Stimulated activated CD8-positive, alpha-beta memory T cell treated with anti-CD3 and anti-CD28 coated beads, Interleukin-12 subunit alpha, Interleukin-12 subunit beta, amount 100 ng/mL, for 4 hours (primary cell): ENCODE measurements around the gene ZNF853.
"Not testable (repeated sequence)": the region's sequence is repeated elsewhere in the genome, so short reads cannot be mapped to it uniquely, and the experiment has no call there.

ENCODE experiments used
- DNase-seq: peaks from one replicate; pipeline ENCODE4 v3.0.0-alpha.2; 2020; ENCODE audit warnings: low read depth

The ZNF853 gene

DNA sequence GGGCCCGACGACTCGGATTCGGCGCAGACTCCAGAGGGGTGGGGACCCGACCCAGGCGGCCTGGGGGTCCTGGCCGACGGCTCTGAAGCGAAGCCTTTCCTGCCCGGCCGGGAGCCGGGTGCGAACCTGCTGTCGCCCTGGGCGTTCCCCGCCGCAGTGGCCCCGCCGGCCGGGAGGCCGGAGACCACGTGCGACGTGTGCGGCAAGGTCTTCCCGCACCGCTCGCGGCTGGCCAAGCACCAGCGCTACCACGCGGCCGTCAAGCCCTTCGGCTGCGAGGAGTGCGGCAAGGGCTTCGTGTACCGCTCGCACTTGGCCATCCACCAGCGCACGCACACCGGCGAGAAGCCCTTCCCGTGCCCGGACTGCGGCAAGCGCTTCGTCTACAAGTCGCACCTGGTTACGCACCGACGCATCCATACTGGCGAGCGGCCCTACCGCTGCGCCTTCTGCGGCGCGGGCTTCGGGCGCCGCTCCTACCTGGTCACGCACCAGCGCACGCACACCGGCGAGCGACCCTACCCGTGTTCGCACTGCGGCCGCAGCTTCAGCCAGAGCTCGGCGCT is 37.1 kb downstream of the ZNF853 start:
- DNase-seq = no peak

DNA sequence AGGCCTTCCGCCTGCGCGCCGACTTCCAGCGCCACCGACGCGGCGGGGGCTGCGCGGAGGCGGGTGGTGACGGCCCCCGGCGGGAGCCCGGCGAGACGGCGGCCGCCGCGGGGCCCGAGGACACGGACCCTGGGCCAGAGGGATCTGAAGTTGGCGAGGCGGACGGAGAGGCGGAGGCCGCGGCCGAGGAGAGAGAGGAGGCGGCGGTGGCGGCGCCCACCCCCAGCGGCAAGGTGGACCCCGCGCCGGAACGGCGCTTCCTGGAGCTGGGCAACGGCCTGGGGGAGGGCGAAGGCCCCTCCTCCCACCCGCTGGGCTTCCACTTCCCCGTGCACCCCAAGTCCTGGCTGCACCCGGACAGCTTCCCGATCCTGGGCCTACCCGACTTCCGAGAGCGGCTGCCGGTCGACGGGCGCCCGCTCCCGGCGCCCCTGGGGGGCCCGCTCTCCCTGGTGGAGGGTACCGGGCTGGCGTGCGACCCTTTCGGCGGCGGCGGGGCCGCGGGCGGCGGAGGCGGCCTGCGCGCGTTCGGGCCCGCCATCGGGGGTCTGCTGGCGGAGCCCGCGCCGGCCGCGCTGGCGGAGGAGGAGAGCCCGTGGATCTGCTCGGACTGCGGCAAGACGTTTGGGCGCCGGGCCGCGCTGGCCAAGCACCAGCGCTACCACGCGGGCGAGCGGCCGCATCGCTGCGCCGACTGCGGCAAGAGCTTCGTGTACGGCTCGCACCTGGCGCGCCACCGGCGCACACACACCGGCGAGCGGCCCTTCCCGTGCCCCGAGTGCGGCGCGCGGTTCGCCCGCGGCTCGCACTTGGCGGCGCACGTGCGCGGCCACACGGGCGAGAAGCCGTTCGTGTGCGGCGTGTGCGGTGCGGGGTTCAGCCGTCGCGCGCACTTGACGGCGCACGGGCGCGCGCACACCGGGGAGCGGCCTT is 37.9 kb downstream of the ZNF853 start:
- no peak for DNase-seq

DNA sequence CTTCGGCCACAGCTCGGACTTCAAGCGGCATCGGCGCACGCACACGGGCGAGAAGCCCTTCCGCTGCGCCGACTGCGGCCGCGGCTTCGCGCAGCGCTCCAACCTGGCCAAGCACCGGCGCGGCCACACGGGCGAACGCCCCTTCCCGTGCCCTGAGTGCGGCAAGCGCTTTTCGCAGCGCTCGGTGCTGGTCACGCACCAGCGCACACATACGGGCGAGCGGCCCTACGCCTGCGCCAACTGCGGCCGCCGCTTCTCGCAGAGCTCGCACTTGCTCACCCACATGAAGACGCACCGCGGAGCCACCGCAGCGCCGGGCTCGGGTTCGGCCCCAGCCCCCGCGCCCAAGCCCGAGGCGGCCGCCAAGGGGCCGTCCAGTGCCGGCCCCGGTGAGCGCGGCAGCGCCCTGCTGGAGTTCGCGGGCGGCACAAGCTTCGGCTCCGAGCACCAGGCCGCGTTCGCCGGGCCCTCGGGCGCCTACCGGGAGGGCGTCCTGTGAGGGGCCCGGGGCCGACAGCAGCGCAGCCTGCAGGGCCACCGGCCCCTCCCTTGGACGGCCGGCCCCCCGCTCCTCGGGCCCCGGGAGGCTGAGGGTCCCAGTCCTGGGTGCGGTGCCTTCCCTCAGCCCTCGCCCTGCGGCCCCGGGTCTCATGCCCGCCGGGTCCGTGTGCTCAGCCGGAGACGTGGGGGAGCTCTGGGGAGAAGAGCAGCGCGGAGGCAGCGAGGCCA is 38.9 kb downstream of the ZNF853 start:
- no peak for DNase-seq

DNA sequence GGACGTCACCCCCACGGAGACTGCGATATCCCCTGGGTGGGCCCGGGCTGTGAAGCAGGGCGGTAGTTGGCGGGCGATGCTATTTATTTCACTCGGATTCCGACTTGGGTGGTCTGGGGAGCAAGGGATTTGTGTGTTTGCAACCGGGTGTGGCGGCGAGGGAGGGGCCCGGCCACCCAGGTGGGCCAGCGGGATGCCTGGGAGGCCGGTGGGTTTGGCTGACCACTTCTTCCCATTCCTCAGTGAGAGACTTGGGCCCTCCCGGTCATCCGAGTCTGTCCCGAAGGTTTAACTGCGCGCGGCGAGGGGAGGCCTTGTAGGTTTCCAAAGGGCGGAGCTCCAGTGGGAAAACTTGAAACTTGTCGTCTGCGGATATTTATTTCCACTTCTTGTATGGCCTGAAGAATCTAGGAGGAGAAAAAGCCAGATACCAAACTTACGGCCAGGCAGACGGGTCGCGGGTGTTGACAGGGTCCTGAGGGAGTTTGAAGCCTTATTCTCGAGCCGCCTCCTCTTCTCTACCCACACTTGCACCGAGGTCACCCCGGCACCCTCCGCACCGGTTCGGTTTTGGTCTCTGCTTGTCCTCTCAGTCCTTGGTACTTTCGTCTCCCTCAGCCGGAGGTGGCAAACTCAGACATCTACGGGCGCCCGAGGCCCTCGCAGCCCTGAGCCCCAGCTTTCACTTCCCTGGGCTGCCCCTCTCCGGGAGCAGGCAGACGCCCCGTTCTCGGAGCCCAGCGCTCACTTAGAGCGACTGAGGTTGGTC is 39.6 kb downstream of the ZNF853 start:
- DNase-seq = no peak

DNA sequence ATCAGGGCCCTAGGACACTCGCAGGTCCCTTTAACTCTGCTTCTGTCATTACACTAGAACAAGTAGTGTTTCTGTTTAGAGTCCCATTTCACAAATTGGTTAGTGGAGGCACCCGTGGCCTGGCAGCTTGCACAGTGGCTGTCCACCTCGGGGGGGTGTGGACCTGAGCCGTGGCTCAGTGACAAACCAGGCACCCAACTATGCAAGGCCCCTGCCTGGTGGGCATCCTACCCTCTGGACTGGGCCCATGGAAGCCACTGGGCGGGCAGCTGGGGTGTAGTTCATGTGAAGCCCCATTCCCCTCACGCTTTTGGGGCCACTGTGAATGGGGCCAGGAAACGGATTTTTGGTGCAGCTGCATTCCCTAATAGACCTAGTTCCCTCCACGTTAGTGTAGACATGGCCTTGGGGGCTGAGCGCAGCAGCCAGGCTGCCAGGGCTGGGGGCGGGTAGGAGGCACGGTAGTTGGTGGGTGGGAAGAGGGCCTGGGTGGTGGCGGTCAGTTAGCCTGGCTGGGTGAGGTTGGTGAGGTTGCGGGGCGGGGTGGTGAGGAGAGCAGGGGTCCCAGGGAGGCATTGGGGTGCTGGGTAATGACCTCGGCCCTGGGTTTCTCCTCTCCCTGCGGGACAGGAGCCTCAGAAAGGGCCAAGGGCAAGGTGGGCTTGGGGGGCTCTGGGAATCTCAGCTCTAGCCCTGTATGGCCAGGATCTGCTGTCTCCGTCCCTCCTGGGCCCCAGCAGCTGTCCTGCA is 40.4 kb downstream of the ZNF853 start:
- no peak for DNase-seq

DNA sequence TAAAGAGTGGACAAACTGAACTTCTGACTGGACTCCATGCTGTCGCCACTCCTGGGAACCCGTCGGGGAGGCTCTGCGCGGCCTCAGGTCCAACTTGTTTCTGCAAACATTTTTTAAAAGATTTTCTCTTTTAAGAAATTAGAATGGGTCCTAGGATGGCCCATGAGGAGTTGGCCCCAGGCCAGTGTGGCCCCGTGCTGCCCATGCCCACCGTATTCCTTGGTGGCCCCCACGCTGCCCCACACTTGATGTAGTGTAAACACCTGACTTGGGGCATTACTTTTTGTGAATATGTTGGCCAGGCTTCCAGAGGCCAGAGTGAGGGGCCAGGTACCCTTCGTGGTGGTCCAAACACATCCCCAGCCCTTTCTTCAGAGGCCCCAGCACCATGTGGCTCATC is 41.0 kb downstream of the ZNF853 start:
- DNase-seq = no peak

DNA sequence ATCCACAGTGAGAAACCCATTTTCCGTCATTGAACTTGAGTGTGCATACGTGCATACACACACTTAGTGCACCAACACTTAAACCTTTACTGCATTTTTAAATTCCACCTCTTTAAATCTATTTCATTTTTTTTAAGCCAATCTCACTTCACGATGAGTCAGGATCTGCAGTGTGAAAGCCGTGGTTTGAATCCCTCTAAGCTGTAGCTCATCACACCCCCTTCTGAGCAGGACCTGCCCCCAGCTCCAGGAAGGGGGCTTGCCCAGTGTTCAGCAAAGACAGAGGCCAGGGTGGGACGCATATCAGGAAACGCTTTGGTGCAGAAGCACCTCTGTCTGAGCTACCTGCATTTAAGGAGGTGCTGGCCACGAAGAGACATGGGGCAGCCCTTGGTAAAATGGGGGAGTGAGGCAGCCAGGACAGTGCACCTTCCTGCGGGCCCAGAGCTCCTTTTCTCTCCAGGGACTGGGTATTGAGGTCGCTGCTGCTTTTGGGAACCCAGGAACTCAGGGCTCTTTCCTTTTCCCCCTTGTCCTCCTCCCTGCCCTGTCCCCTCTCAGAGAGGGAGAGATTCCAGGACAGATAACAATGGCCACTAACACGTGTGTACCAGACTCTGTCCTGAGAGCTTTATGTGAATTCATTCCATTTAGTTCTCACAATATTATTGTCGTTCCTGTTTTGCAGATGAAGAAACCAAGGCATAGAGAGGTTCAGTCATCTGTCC is 43.4 kb downstream of the ZNF853 start:
- DNase-seq = no peak

DNA sequence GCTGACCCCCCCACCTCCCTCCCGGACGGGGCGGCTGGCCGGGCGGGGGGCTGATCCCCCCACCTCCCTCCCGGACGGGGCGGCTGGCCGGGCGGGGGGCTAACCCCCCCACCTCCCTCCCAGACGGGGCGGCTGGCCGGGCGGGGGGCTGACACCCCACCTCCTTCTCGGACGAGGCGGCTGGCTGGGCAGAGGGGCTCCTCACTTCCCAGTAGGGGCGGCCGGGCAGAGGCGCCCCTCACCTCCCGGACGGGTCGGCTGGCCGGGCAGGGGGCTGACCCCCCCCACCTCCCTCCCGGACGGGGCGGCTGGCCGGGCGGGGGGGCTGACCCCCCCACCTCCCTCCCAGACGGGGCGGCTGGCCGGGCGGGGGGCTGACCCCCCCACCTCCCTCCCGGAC is 55.4 kb downstream of the ZNF853 start:
- DNase-seq = not testable (repeated sequence)
